Measurements from ENCODE around the gene ORC3.

ORC3 gene

GRCh38 chr6:87583822-87584221 is 6.1 kb upstream of the ORC3 start:
- H3K4me1 Mint-ChIP-seq = peaks cover 12% of the 10 kb centered on the region
- H3K4me3 Mint-ChIP-seq = no peak overlapping the region
- DNase-seq = no peak
- TF ChIP-seq CTCF (IDR thresholded peaks at IDR 0.05) = no peak
- no peak overlapping the region for H3K27ac Mint-ChIP-seq
- no peaks in the 10 kb centered on the region for H3K27me3 Mint-ChIP-seq (ENCODE audit: low read depth, poor library complexity)
- peaks cover 86% of the 10 kb centered on the region for H3K36me3 Mint-ChIP-seq (ENCODE audit: low read depth)
- no peaks in the 10 kb centered on the region for H3K9me3 Mint-ChIP-seq

GRCh38 chr6:87586371-87587077 is 3.4 kb upstream of the ORC3 start:
- H3K4me3 Mint-ChIP-seq = no peak overlapping the region
- peaks cover 66% of the 10 kb centered on the region for H3K36me3 Mint-ChIP-seq (ENCODE audit: low read depth)
- no peak for DNase-seq
- no peak for TF ChIP-seq CTCF (IDR thresholded peaks at IDR 0.05)
- peaks cover 2% of the 10 kb centered on the region for H3K27me3 Mint-ChIP-seq (ENCODE audit: low read depth, poor library complexity)
- no peak overlapping the region for H3K27ac Mint-ChIP-seq
- no peaks in the 10 kb centered on the region for H3K9me3 Mint-ChIP-seq
- peaks cover 34% of the 10 kb centered on the region for H3K4me1 Mint-ChIP-seq

GRCh38 chr6:87588756-87589407 is 1.1 kb upstream of the ORC3 start:
- Mint-ChIP-seq H3K4me3 (peak overlapping the region; percentile 96), H3K27me3 (ENCODE audit: low read depth, poor library complexity) (peaks cover 2% of the 10 kb centered on the region), H3K36me3 (ENCODE audit: low read depth) (peaks cover 49% of the 10 kb centered on the region), H3K9me3 (no peaks in the 10 kb centered on the region), H3K27ac (peak overlapping the region; percentile 91), H3K4me1 (peaks cover 41% of the 10 kb centered on the region)
- TF ChIP-seq CTCF (IDR thresholded peaks at IDR 0.05) = no peak
- DNase-seq = no peak

- Mint-ChIP-seq H3K9me3 (no peaks in the 10 kb centered on the region), H3K27ac (peak overlapping the region; percentile 97), H3K36me3 (ENCODE audit: low read depth) (peaks cover 36% of the 10 kb centered on the region), H3K4me3 (peak overlapping the region; percentile 96), H3K27me3 (ENCODE audit: low read depth, poor library complexity) (peaks cover 2% of the 10 kb centered on the region), H3K4me1 (peaks cover 41% of the 10 kb centered on the region)
- no peak for DNase-seq
- TF ChIP-seq CTCF (IDR thresholded peaks at IDR 0.05) = no peak
Observed at GRCh38 chr6:87590417-87590880, 514 bp downstream of the ORC3 start.

- no peak for TF ChIP-seq CTCF (IDR thresholded peaks at IDR 0.05)
- Mint-ChIP-seq H3K4me1 (peaks cover 41% of the 10 kb centered on the region), H3K27ac (peak overlapping the region; percentile 97), H3K9me3 (no peaks in the 10 kb centered on the region), H3K27me3 (ENCODE audit: low read depth, poor library complexity) (peaks cover 2% of the 10 kb centered on the region), H3K36me3 (ENCODE audit: low read depth) (peaks cover 34% of the 10 kb centered on the region), H3K4me3 (peak overlapping the region; percentile 96)
- DNase-seq = no peak
Observed at GRCh38 chr6:87590990-87591389, 1.1 kb downstream of the ORC3 start.
